Kidney capillary endothelial cell (primary cell): ENCODE data around the gene LETMD1.
"Not testable (repeated sequence)": the region's sequence is repeated elsewhere in the genome, so short reads cannot be mapped to it uniquely, and the experiment has no call there.

Source experiments
- DNase-seq: peaks from one replicate; pipeline ENCODE4 v3.0.0-alpha.2; 2018; ENCODE audit warnings: low spot score

The LETMD1 gene

GRCh38 chr12:51047655-51048540, at the start of gene LETMD1:
TSS of gene LETMD1 (plus strand) at chr12:51048327. CDS start at chr12:51048357, 30 bp downstream.
- DNase-seq = peak; percentile 97

- no peak for DNase-seq
Observed at GRCh38 chr12:50999093-50999492, 49.0 kb upstream of the LETMD1 start.

GRCh38 chr12:51000245-51000644, 47.9 kb upstream of the LETMD1 start:
- DNase-seq = no peak

- DNase-seq = no peak
Observed at GRCh38 chr12:51001799-51002198, 46.3 kb upstream of the LETMD1 start.

- DNase-seq = no peak
Observed at GRCh38 chr12:51004504-51004903, 43.6 kb upstream of the LETMD1 start.

GRCh38 chr12:51005030-51005429, 43.1 kb upstream of the LETMD1 start:
- DNase-seq = no peak

- no peak for DNase-seq
Observed at GRCh38 chr12:51005671-51006070, 42.5 kb upstream of the LETMD1 start.

- DNase-seq = no peak
Observed at GRCh38 chr12:51008329-51009055, 39.6 kb upstream of the LETMD1 start.

- no peak for DNase-seq
Observed at GRCh38 chr12:51009056-51009440, 39.1 kb upstream of the LETMD1 start.

- no peak for DNase-seq
Observed at GRCh38 chr12:51011955-51012354, 36.2 kb upstream of the LETMD1 start.

- no peak for DNase-seq
Observed at GRCh38 chr12:51012570-51013236, 35.4 kb upstream of the LETMD1 start.

- DNase-seq = no peak
Observed at GRCh38 chr12:51013441-51013840, 34.7 kb upstream of the LETMD1 start.

- not testable (repeated sequence) for DNase-seq
Observed at GRCh38 chr12:51014467-51014866, 33.7 kb upstream of the LETMD1 start.

- no peak for DNase-seq
Observed at GRCh38 chr12:51017452-51017851, 30.7 kb upstream of the LETMD1 start.

- DNase-seq = no peak
Observed at GRCh38 chr12:51018956-51019355, 29.2 kb upstream of the LETMD1 start.

- no peak for DNase-seq
Observed at GRCh38 chr12:51019927-51020326, 28.2 kb upstream of the LETMD1 start.

GRCh38 chr12:51020448-51021182, 27.5 kb upstream of the LETMD1 start:
- DNase-seq = no peak

GRCh38 chr12:51021694-51022093, 26.4 kb upstream of the LETMD1 start:
- no peak for DNase-seq

GRCh38 chr12:51023625-51024382, 24.3 kb upstream of the LETMD1 start:
- DNase-seq = no peak

- DNase-seq = peak; percentile 31
Observed at GRCh38 chr12:51025338-51025835, 22.7 kb upstream of the LETMD1 start.
